Cardiac muscle cell (in vitro differentiated cells and primary cell): ENCODE data around the gene SLC16A4. TPM values are rescaled to one million over a fixed set of nuclear protein-coding genes. Genes with fewer than 3 reads are reported as not detected.
"Not testable (repeated sequence)": the region's sequence is repeated elsewhere in the genome, so short reads cannot be mapped to it uniquely, and the experiment has no call there.

Experiments
- DNase-seq, 2 donors: peaks; one replicate each; pipeline versions ENCODE4 v3.0.0 to v3.0.0-alpha.2; 2010 to 2017; ENCODE audit warnings: low read depth in 1 of 2, low spot score in 1 of 2
- H3K27ac ChIP-seq: fragments of 200-600 bp; sonication (generic); 2 replicates; pipeline ENCODE4 v1.5.1; 2016
- H3K27me3 ChIP-seq: fragments of 200-600 bp; sonication (generic); 2 replicates; pipeline ENCODE4 v1.6.0; 2016; ENCODE audit warnings: control low read depth
- H3K36me3 ChIP-seq: fragments of 200-600 bp; sonication (generic); 2 replicates; pipeline ENCODE4 v1.5.1; 2016; ENCODE audit warnings: control low read depth
- H3K4me1 ChIP-seq: fragments of 200-600 bp; sonication (generic); 2 replicates; pipeline ENCODE4 v1.8.1; 2017; ENCODE audit warnings: low read depth, mild to moderate bottlenecking, mixed run types
- H3K4me3 ChIP-seq: fragments of 200-600 bp; sonication (generic); 2 replicates; pipeline ENCODE4 v1.5.1; 2016; ENCODE audit warnings: mild to moderate bottlenecking
- H3K9me3 ChIP-seq: fragments of 200-600 bp; sonication (generic); 2 replicates; pipeline ENCODE4 v1.5.1; 2017; ENCODE audit warnings: low read depth, mild to moderate bottlenecking, control low read depth
- CTCF ChIP-seq: IDR thresholded peaks from 2 replicates; pipeline ENCODE4 v1.5.1; 2012; ENCODE audit warnings: low read depth, mild to moderate bottlenecking, low read length
- polyA plus RNA-seq: library from polyadenylated mRNA; unstranded; fragments of >200 nt; fragmentation: Nextera tagmentation; extraction: Ambion mirVana; gene quantifications from 2 replicates; pipeline ENCODE4 v1.2.1, GENCODE V29; 2016
- total RNA-seq: library from RNA; depleted of rRNA; stranded (reverse); fragments of >200 nt; gene quantifications from 2 replicates; pipeline ENCODE4 v1.2.3, GENCODE V29; 2016

The SLC16A4 gene
- total and polyA plus RNA-seq, 2 experiments from 2014 or later, result 0.66 to 0.87 TPM

- Histone ChIP-seq H3K9me3 (no peaks in the 10 kb centered on the region), H3K36me3 (no peaks in the 10 kb centered on the region), H3K27ac (no peak overlapping the region), H3K4me1 (peaks cover 5% of the 10 kb centered on the region), H3K27me3 (no peaks in the 10 kb centered on the region), H3K4me3 (no peak overlapping the region)
- peak; percentile 84 to 85 for DNase-seq
- peak; percentile 90 for TF ChIP-seq CTCF
These were observed 21.8 kb upstream of the SLC16A4 start for GRCh38 chr1:110412576-110412975.

GRCh38 chr1:110411173-110411735 is 20.4 kb upstream of the SLC16A4 start:
- no peak overlapping the region for H3K27ac ChIP-seq
- H3K4me3 ChIP-seq, result no peak overlapping the region
- no peaks in the 10 kb centered on the region for H3K27me3 ChIP-seq
- DNase-seq, result no peak
- TF ChIP-seq CTCF, result no peak
- no peaks in the 10 kb centered on the region for H3K9me3 ChIP-seq
- peaks cover 7% of the 10 kb centered on the region for H3K4me1 ChIP-seq
- H3K36me3 ChIP-seq, result peaks cover under 1% of the 10 kb centered on the region

- Histone ChIP-seq H3K36me3 (peaks cover 13% of the 10 kb centered on the region), H3K4me3 (no peak overlapping the region), H3K27me3 (no peaks in the 10 kb centered on the region), H3K27ac (no peak overlapping the region), H3K9me3 (no peaks in the 10 kb centered on the region), H3K4me1 (peaks cover 12% of the 10 kb centered on the region)
- no peak for DNase-seq
- no peak for TF ChIP-seq CTCF
These were observed 18.5 kb upstream of the SLC16A4 start for GRCh38 chr1:110409316-110409715.

GRCh38 chr1:110408488-110408887 is 17.7 kb upstream of the SLC16A4 start:
- Histone ChIP-seq H3K9me3 (no peaks in the 10 kb centered on the region), H3K4me3 (peak overlapping the region; percentile 77), H3K27me3 (no peaks in the 10 kb centered on the region), H3K27ac (no peak overlapping the region), H3K36me3 (peaks cover 21% of the 10 kb centered on the region), H3K4me1 (peaks cover 12% of the 10 kb centered on the region)
- TF ChIP-seq CTCF, result no peak
- no peak for DNase-seq

- Histone ChIP-seq H3K36me3 (peaks cover 29% of the 10 kb centered on the region), H3K27ac (peak within 1 kb of the TSS; percentile 88), H3K27me3 (no peaks in the 10 kb centered on the region), H3K9me3 (no peaks in the 10 kb centered on the region), H3K4me1 (peaks cover 8% of the 10 kb centered on the region), H3K4me3 (peak within 1 kb of the TSS; percentile 77)
- peak; percentile 94 to 95 for DNase-seq
- no peak for TF ChIP-seq CTCF
These were observed 16.7 kb upstream of the SLC16A4 start, which contains the start of gene LAMTOR5 for GRCh38 chr1:110407260-110408210. LAMTOR5 (minus strand) TSS chr1:110407694; CDS start chr1:110407620, 74 bp downstream.

- not testable (repeated sequence) for H3K27ac ChIP-seq, DNase-seq, H3K9me3 ChIP-seq, H3K27me3 ChIP-seq, H3K4me1 ChIP-seq
- Histone ChIP-seq H3K4me3 (peak overlapping the region; percentile 77), H3K36me3 (peaks cover 38% of the 10 kb centered on the region)
These were observed 15.6 kb upstream of the SLC16A4 start for GRCh38 chr1:110406407-110406806.
